ENCODE measurements around the gene DMTF1.
"Not testable (repeated sequence)": the region's sequence is repeated elsewhere in the genome, so short reads cannot be mapped to it uniquely, and the experiment has no call there.

DMTF1 gene, protein sequence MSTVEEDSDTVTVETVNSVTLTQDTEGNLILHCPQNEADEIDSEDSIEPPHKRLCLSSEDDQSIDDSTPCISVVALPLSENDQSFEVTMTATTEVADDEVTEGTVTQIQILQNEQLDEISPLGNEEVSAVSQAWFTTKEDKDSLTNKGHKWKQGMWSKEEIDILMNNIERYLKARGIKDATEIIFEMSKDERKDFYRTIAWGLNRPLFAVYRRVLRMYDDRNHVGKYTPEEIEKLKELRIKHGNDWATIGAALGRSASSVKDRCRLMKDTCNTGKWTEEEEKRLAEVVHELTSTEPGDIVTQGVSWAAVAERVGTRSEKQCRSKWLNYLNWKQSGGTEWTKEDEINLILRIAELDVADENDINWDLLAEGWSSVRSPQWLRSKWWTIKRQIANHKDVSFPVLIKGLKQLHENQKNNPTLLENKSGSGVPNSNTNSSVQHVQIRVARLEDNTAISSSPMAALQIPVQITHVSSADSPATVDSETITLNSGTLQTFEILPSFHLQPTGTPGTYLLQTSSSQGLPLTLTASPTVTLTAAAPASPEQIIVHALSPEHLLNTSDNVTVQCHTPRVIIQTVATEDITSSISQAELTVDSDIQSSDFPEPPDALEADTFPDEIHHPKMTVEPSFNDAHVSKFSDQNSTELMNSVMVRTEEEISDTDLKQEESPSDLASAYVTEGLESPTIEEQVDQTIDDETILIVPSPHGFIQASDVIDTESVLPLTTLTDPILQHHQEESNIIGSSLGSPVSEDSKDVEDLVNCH

DNA sequence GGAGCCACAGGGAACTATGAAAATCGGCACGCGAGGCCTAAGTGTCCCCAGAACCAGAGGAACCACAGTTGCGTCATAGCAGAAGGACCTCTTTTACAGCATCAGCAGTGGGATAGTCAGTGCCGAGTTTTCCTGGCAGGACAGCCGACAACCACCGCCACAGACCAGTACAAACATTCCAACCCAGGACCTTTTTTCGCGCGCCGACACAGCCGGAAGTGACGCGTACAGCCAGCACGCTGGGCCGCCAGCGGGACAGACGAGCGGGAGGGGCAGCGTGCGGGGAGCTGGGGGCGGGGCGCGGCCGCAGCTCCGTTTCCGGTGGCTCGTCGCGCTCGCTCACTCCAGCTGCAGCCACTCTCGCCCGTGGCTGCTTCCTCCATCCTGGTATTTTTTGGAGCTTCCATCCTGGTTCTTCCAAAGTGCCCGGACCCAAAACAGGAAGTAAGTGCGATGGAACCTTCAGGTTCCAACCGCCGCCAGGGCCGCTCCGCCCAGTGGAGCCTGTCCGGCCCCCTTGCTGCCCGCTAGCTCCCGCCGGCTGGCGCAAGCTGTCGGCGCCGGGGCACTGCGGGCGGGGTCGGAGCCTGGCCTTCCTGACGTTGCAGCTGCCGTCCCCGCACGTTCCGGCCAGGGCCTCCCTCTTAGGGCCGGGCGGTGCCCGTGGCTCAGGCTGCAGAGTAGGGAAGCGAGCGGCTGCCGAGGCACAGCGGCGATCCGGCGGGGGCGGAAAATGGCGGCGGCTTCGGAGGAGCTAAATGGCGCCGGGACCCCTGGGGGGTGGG lies at the start of gene DMTF1:
DMTF1 (plus strand) TSS at position 342 of the 785 bp plus-strand sequence. CDS start 12,489 bp downstream, outside the sequence.
- DNase-seq, result peak; percentile 97

DNA sequence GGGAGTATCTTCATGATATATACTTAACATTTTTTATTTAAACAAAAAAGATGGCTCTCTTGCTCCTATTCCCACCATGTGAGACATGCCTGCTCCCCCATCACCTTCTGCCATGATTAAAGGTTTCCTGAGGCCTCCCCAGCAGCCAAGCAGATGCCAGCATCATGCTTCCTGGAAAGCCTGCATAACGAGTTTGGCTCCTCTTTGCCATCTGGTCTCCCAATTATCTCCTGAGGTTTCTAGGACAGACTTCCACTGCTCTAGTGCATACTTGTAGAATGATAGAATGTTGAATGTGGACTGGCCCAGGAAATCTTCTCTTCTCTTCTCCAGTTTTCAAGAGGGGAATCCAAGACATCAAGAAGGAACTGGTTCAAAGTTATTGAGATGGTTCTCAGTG lies 46.9 kb upstream of the DMTF1 start:
- DNase-seq, result no peak

DNA sequence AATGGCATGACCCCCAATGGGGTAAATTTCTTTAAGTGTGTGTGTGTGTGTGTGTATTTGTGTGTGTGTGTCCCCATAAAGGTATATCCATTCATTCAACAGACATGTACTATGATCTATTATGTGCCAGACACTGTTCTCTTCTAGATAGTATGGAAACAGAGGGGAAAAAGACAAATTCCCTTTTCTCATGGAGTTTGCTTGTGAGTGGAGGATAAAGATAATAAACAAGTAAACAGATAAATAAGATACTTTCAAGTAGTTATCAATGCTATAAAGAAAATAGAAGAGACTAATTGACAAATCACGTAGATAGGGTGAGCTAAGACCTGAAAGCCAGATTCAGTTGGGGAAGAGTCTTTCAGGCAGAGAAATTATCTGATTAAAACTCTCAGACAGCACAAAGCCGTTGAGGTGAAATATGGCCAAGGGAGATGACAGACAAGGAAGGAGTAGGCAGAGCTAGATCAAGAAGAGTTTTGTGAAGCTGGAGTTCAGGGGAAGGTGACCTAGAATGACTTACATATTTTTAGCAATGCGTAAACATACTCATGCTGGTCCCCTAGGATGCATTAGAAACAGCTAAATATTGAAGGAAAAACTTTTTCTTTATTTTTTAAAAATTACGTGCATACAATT lies 45.2 kb upstream of the DMTF1 start:
- DNase-seq, result no peak

DNA sequence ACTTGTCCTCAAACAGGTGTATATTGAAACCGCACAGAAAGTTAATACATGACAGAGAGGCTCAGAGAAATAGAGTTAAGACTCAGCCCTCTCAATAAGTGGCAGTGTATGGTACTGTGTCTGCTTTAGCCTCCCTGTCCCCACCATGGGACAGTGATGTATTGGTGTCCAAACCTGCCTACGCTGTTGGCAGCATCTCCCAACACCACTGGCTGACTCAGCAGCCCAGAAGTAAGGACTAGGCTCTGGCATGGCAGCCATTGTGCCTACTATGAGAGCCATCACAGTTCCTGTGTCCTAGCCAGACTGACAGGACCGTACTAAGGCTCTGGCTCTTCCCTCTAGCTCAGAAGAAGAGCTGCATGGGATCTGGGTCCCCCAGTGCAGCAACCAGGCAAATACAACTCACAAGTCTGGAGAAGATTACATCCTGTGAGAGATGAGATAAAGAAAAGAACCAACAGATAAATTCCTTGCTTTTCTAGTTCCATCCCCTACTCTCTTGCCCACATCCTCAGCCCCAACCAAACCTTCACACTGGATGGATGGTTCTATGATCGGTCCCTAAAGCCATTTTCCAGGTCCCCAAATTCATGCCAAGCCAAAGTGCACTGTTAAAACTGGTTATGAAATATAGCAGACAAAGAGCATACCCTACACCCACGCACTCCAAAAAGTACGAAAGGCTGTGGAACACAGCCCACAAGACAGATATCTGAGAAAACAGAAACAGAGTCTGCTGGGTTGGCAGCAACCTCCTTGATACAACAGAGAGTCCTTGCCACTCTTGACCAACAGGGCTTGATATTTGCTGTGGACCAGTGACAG lies 44.1 kb upstream of the DMTF1 start:
- DNase-seq, result no peak

DNA sequence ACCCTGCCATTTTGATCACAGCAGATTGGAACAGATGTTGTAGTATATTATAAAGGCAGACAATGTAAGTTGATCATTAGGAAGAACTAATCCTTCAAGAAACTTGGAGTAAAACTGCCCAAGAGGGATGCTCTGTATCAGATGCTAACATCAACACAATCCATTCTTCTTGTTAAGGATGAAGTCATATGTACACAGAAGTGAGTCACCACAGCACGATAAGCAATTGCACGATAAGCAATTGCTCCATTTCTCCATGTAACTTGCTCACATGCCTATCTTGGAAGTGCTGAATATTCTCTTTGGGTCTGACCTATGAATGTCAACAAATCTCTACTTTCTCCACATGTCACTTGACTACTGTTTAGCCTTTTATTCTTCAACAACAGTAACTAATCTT lies 41.5 kb upstream of the DMTF1 start:
- no peak for DNase-seq

DNA sequence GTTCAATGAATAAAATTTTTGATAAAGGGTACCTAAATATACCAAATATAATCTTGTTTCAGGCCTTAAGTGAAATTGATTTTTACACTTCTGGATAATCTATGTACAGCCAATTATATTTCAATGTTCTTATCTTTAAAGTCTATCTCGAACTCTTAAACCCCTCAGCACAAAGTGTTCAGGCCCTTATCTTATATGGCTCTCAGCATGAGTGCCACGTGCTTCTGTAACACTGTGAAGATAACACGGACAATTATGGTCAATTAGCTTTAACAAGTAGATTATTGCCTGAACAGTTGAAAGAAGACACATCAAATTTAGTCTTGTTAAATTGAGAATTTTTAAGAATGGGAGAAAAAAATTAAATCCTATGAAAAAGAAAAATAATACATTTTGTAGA lies 40.4 kb upstream of the DMTF1 start:
- no peak for DNase-seq

DNA sequence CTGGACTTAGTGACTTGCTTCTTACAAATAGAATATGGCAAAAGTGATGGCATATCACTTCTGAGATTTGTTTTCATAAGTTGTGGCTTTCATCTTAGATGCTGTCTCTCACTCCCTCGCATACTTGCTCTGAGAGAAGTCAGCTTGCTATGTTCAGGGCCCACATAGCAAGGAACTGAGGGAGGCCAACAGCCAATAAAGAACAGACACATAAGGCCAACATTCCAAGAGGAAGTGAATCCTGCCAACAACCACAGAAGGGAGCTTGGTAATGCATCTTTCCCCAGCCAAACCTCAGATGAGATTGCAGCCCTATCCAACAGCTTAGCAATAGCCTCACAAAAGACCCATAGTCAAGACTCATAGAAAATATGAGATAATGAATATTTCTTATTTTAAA lies 39.2 kb upstream of the DMTF1 start:
- DNase-seq, result no peak

DNA sequence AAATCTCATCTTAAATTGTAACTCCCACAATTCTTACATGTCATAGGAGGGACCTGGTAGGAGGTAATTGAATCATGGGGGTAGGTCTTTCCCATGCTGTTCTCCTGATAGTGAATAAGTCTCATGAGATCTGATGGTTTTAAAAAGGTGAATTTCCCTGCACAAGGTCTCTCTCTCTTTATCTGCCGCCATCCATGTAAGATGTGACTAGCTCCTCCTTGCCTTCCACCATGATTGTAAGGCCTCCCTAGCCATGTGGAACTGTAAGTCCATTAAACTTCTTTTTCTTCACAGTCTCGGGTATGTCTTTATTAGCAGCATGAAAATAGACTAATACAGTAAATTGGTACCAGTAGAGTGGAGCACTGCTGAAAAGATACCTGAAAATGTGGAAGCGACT lies 38.3 kb upstream of the DMTF1 start:
- DNase-seq, result not testable (repeated sequence)

DNA sequence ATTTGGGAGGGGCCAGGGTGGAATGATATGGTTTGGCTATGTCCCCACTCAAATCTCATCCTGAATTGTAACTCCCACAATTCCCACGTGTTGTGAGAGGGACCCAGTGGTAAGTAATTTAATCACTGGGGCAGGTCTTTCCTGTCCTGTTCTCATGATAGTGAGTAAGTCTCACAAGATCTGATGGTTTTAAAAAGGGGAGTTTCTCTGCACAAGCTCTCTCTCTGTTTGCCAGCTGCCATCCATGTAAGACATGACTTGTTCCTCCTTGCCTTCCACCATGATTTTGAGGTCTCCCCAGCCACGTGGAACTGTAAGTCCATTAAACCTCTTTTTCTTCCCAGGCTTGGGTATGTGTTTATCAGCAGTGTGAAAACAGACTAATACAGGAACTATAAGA lies 36.5 kb upstream of the DMTF1 start:
- DNase-seq, result not testable (repeated sequence)

DNA sequence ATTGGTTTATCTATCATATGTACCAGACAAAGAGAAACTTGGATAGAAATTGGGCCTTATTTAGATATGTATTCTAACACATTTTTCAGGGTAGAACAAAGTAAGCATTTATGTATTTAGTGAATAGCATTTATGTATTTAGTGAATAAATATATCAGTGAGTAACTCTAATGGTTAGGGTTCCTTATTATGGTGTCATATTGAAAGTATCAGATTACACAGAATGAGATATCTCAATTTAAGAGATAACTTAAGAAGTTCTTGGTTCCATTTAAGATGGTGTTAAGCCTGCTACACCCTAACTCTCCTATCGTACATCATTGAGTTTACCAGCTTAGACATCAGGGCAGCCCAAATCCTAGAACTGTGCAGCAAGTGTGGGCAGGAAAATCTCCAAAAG lies 35.9 kb upstream of the DMTF1 start:
- no peak for DNase-seq

DNA sequence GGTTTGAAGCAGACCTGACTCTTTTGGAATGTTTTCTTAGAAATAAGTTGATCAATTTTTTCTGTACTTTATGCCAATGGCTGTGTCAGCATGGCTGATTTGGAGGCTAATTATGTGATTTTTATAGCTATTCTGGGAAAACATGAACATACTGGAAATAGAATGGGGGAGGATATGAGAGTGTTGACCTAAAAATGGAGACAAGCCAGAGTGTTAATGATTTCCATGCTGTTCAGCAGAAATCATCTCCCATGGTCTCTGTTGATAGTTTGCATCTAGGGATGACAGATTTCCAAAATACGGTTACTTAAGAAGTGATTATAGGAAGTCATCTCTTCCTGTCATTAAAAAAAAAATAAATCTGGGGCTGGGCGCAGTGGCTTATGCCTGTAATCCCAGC lies 32.7 kb upstream of the DMTF1 start:
- DNase-seq, result no peak

DNA sequence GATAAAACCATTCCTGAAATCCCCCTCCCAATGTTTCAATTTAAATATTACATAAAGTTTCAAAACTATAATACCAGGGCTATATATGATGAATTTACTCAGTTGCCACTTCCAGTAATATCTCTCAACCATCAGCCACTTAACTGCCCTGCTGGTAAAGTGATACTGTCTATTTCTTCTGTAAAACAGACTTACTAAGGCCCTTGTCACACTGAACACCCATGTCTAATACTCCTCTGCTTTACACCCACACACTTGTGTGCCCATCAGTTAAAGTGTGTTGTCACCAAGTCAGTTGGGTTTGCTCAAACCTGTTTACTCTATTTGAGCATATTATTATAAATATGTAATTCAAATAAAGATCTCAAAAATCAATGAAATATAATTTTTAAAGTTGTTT lies 29.1 kb upstream of the DMTF1 start:
- DNase-seq, result no peak

DNA sequence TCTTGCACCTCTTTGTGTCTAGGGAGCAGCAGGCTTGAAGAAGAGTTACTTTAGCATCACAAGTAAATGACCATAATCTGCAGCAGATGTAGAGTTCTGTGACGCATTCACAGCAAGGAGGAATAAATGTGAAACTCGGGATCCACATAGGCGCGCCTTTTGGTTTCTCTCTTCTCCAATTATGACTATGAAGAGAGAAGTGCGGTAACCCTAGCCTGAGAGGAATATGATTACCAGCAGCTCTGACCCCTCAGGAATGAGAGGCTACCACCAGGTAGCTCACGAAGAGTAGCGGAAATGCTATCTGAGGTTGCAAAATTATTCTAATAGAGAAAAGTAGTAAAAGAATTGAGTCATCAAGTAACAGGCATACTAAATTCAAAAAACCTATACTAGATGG lies 25.2 kb upstream of the DMTF1 start:
- DNase-seq, result no peak

DNA sequence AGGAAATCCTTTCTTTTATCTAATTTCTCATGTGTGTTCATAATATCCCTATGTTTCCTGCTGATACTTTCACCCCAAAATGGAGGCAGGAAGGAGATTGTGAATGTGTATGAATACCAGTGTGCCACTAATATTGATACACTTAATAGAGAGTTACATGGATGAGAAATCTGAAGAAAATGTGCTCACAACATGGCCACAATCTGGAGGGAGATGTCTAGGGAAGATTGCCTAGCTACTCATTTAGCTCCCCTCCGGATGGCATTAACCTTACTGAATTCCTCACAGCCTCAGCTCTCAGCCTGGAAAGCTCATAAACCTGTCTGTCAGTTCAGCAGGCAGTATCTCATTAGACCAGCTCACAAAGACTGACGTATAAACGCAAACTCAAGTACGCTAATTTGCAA lies 23.4 kb upstream of the DMTF1 start:
- no peak for DNase-seq

DNA sequence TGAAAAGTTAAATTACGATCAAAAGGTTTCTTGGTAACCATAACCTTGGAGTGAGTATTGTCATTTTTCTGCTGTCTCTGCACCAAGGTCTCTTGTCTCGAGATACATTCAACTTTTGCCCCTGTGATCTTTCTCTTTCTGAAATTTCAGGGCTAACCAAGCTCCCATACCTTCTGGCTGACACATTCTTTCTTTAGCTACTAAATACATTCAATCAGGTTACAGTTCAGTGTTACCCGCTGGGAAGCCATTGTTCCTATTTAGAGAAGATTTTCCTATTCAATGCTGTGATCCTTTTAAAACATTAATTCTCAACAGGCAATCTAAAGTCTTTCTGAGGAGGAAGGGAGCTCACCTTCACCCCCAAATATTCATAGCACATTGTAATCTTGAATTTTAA lies 22.9 kb upstream of the DMTF1 start:
- DNase-seq, result no peak

DNA sequence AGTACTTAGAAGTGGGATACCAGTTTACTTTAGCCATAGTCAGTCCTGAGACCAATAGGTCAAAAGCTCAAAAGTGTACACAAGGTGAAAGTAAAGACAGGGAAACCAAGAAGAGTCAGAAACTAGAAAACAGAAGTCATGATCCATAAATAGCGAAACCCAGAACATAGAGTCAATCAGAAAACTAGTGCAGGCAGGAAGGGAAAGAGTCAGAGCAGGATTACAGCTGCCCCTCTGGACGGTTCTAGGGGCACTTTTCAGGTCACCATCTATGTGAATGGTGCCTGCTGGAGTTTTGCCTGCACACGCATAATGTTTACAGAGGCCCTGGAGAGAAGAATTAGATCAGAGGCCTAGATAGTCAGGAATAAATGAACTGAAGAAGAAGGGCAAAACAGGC lies 22.4 kb upstream of the DMTF1 start:
- no peak for DNase-seq

DNA sequence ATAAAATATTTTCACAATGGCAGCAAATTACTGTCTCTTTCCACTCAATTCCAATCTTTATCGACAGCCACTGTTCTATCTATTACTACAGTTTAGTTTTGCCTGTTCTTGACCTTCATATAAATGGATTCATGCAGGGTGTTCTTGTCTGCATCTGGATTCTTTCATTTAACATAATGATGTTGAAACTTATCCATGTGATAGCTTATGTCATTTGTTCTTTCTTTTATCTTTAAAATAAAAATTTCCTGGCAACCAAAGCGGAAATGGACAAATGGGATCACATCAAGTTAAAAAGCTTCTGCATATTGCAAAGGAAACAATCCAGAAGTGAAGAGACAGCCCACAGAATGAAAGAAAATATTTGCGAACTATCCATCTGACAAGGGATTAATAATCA lies 20.5 kb upstream of the DMTF1 start:
- DNase-seq, result no peak

DNA sequence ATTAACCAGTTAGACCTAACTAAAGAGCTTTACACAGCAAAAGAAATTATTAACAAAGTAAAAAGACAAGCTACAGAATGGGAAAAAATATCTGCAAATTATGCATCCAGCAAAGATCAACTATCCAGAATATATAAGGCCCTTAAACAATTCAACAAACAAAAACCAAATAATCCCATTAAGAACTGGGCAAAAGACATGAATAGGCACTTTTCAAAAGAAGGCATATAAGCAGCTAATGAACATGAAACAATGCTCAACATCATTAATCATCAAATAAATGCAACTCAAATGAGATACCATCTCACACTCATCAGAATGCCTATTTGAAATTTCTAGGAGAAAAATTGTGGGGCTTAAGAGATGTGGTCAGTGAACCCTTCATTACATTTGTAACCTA lies 15.0 kb upstream of the DMTF1 start:
- no peak for DNase-seq

DNA sequence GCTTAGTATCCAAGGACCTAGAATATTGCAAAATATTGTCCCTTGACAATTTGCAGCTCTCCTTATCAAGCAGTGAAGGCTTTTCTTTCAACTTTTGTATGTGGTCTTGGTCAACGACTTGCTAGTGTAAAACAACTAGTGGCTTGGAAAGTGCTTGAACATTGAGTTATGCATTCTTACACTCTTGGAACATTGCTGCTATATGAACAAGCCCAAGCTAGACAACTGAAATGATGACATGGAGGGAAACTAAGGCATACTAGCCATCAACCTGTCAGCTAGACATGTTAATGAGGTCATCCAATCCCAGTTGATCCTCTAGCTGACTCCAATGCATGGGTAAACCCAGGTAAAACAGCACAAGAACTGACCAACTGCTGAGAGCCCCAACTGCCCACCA lies 12.7 kb upstream of the DMTF1 start:
- no peak for DNase-seq

DNA sequence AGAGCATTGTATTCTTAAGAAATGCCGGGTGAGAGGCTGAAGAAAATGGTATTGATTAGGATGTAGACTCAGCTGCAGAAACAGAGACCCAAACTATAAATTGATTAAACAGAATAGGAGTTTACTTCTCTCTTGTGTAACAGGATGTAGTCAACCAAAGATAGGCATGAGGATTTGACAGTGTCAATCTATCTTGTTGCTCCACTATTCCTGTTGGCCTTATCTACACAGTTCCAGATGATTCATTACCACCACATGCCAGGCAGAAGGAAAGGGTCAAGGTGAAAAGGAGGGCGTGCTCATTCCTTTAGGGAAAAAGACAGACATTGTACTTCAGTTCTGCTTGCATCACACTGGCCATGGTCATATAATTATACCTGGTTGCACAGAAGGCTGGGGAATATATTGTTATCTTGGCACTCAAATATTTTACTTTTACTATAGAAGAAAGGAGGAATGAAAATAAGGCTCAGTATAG lies 11.9 kb upstream of the DMTF1 start:
- no peak for DNase-seq

DNA sequence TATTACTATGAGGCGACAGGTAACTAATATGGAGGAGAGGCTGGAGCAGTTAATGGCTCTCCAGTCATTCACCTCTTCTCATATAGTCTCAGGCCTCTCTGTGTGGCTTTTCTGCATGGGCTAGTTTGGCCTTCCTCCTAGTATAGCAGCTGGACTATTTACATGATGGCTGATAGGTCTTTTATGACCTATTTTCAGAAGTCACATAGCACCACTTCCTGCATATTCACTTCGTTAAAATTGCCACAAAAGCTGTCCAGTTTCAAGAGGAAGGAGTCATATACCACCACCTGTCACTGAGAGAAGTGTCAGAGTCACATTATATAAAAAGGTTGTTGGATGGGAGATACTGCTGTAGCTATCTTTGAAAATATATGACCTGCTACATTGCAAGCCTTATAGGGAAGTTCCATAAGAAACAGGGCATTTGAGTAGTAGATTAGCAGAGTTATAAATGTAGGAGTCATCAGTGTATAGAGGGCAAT lies 8.0 kb upstream of the DMTF1 start:
- no peak for DNase-seq

All from NCI-H1092 treated with DMSO at 0.1 percent for 48 hours (cell line).